GM21529 (cell line): ENCODE measurements around the gene SPATA7.

Experiments
- ATAC-seq: cut with Tn5 transposase; IDR thresholded peaks from one replicate; pipeline ENCODE4 v1.9.1; 2021; ENCODE audit not compliant: unreplicated experiment

Gene SPATA7

DNA sequence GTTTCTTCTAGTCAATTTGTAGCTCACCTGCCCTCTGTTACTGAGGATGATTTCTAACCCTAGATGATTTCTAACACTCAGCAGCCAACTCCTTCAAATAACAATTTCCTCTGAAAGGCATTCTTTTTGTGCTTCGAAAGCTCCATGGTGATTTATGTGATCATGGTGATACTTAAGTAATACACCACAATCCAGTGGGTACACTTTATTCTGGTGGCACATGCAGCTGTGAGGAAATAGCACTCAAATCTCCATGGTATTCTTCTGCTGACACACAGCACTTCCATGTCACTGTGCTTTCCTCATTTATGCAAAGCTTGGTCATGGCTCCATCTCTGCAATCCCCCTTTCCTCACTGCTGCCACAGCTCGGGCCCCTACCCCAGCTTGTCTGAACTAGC is 95.6 kb downstream of the SPATA7 start:
- no peak for ATAC-seq

DNA sequence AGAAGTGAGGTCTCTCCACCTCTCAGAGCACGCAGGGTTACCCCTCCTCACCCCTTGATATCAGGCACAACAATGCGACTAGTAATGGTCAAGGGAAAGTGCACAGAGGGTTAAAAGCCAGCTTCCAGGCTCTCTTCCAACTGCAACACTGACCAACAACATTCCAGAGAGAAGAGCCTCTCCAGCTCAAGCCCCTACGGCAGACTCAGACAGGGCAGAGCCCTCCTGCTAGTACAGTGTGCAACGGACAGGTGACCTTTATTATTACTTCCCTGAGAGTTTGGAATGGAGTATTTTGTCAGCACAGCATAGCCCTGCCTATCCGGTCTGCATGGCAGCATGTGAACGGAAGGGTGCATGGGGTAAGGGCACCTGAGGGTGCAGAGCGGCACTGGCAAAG is 96.3 kb downstream of the SPATA7 start:
- no peak for ATAC-seq

DNA sequence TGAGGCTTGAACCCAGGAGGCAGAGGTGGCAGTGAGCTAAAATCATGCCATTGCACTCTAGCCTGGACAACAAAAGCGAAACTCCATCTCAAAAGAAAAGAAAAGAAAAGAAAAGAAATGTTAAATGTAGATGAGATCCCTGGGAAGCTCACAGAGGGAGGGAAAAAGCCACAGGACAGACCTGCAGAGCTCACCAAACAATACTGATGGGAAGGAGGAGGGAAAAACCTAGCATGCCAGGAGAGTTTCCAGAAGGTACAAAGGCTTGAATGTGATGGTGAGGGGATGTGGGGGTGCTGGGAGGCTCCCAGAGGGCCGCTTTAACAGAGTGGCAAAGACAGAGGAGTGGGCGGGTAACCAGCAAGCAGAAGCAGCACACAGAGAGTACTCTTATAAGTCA is 97.1 kb downstream of the SPATA7 start:
- no peak for ATAC-seq
